Gastroesophageal sphincter (tissue), 4 donors: Measurements from ENCODE around the gene TRDMT1. TPM values are rescaled to one million over a fixed set of nuclear protein-coding genes. Genes with fewer than 3 reads are reported as not detected.

Experiments
- ATAC-seq: fragments of 150-250 bp; one replicate; pipeline ENCODE4 v1.9.1; 2016; ENCODE audit warnings: mild to moderate bottlenecking, moderate library complexity
- H3K27ac ChIP-seq, 4 donors: fragments of 200-600 bp; sonication (generic) in 3 of 4; 1 replicate in 3 of 4; 2 replicates in 1 of 4; pipeline ENCODE4 v1.5.1; 2016 to 2019
- H3K27me3 ChIP-seq: fragments of 200-600 bp; sonication (generic); one replicate; pipeline ENCODE4 v1.5.1; 2019
- H3K36me3 ChIP-seq, 2 donors: fragments of 200-600 bp; sonication (generic); one replicate each; pipeline ENCODE4 v1.5.1; 2019; ENCODE audit warnings: control low read depth in 1 of 2
- H3K4me1 ChIP-seq, 3 donors: fragments of 200-600 bp; sonication (generic); 1 replicate in 2 of 3; 2 replicates in 1 of 3; pipeline ENCODE4 v1.5.1; 2016 to 2019; ENCODE audit warnings: control low read depth in 2 of 3
- H3K4me3 ChIP-seq, 2 donors: fragments of 200-600 bp; sonication (generic); one replicate each; pipeline ENCODE4 v1.5.1; 2019; ENCODE audit warnings: mild to moderate bottlenecking in 1 of 2, moderate library complexity in 1 of 2
- H3K9me3 ChIP-seq, 3 donors: fragments of 200-600 bp; sonication (generic); one replicate each; pipeline ENCODE4 v1.5.1; 2017 to 2019; ENCODE audit warnings: control low read depth in 2 of 3
- EP300 ChIP-seq: sonication (generic); formaldehyde crosslinking; IDR thresholded peaks from one replicate; pipeline ENCODE4 v1.6.1; 2017; ENCODE audit warnings: antibody characterized with exemption, mild to moderate bottlenecking
- POLR2A ChIP-seq, 2 donors: fragments of 450-650 bp; IDR thresholded peaks; one replicate each; pipeline ENCODE4 v1.6.1; 2017; ENCODE audit warnings: antibody characterized with exemption in 2 of 2, mild to moderate bottlenecking in 2 of 2, moderate library complexity in 1 of 2
- POLR2AphosphoS5 ChIP-seq: sonication (generic); formaldehyde crosslinking; IDR thresholded peaks from one replicate; pipeline ENCODE4 v1.6.1; 2017; ENCODE audit warnings: antibody characterized with exemption
- WGBS, 2 donors: methylation state at CpG; one replicate each; pipeline ENCODE4 v1.1.5; 2018; ENCODE audit warnings: low coverage in 1 of 2; 5-methylcytosine and 5-hydroxymethylcytosine counted together
- total RNA-seq, 4 donors: library from RNA; depleted of rRNA; stranded (reverse); fragments of >200 nt; gene quantifications; one replicate each; pipeline ENCODE4 v1.1.0, GENCODE V29; 2016
- TF ChIP-seq, protein P1 (sequence below), 4 experiments: fragments of 200-600 bp in 2 of 4; fragments of 450-650 bp in 2 of 4; sonication (generic) in 1 of 4; IDR thresholded peaks; one replicate each; pipeline ENCODE4 v1.5.1; 2017 to 2019; ENCODE audit warnings: antibody characterized with exemption in 4 of 4, mild to moderate bottlenecking in 2 of 4, moderate library complexity in 2 of 4

The TRDMT1 gene
- total RNA-seq, 4 donors from 2014 or later: 4.5 to 6.4 (median 5.3) TPM

DNA sequence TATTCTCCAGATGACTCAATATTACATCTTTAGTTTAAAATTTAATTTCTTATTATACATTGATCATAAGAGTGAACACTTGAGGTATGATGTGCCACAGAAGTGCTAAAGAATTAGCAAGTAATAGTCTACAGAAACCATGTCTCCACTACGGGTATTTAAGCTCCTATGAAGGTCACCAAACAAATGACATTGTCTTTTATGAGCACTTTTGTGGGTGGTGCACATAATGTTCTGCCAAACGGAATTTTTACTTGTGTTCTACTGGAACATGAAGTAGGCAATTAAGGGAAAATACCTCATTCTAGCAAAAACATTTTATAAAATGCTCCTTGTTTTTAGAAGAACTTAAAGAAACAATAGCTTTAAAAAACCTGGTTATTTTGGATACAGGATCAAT lies 44.4 kb downstream of the TRDMT1 start:
- peaks cover 0 to 6% of the 10 kb centered on the region in 2 donors for H3K36me3 ChIP-seq
- H3K27ac ChIP-seq: no peak overlapping the region
- H3K27me3 ChIP-seq: no peaks in the 10 kb centered on the region
- TF ChIP-seq, protein P1, sequence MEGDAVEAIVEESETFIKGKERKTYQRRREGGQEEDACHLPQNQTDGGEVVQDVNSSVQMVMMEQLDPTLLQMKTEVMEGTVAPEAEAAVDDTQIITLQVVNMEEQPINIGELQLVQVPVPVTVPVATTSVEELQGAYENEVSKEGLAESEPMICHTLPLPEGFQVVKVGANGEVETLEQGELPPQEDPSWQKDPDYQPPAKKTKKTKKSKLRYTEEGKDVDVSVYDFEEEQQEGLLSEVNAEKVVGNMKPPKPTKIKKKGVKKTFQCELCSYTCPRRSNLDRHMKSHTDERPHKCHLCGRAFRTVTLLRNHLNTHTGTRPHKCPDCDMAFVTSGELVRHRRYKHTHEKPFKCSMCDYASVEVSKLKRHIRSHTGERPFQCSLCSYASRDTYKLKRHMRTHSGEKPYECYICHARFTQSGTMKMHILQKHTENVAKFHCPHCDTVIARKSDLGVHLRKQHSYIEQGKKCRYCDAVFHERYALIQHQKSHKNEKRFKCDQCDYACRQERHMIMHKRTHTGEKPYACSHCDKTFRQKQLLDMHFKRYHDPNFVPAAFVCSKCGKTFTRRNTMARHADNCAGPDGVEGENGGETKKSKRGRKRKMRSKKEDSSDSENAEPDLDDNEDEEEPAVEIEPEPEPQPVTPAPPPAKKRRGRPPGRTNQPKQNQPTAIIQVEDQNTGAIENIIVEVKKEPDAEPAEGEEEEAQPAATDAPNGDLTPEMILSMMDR (IDR thresholded peaks at IDR 0.05): no peak
- no peak for TF ChIP-seq POLR2A (IDR thresholded peaks at IDR 0.05)
- no peak for TF ChIP-seq EP300
- no peak for TF ChIP-seq POLR2AphosphoS5
- no peaks in the 10 kb centered on the region for H3K4me1 ChIP-seq
- no peak for ATAC-seq
- no peaks in the 10 kb centered on the region for H3K9me3 ChIP-seq
- no peak overlapping the region for H3K4me3 ChIP-seq
- 77 to 89% methylated on average over 2 of the region's 2 CpGs for WGBS, 2 donors

DNA sequence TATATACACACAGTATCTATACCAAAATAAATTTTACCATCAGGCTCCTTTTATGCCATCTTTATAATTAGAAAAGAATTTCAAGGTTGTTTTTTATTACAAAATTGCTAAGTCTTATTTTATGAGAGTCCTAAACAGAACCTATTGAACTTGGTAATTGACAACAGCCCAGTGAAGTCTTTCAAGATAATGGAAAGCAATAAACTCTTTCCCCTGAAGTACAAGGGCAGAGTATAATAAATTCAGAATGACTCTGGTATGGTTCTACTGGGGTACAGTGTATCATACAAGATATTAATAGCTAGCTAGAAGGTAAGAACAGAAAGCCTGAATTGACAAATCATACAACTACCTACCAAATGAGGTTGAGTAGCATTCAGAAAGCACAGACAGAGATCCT lies 45.6 kb downstream of the TRDMT1 start:
- no peak for ATAC-seq
- H3K27ac ChIP-seq: no peak overlapping the region

DNA sequence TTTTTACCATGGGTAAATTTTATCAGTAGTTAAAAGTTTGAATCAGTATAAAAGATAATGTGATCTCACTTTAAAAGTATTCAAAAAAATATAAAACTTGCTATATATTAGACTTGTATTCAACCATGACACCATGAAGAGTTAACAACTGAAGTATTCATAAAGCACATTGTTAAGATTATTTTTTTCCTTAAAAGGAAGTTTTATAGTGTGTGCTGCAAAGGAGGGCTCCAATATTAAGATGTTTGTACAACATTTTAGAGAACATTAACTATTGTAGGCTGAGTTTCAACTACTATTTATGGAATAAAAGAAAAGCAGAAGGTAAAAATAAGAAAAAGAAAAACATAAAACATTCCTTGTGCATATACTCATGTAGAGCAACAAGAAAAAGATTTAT lies 47.4 kb downstream of the TRDMT1 start:
- H3K27ac ChIP-seq: no peak overlapping the region
- H3K27me3 ChIP-seq: no peaks in the 10 kb centered on the region
- peaks cover 0 to 6% of the 10 kb centered on the region in 2 donors for H3K36me3 ChIP-seq
- H3K4me3 ChIP-seq: no peak overlapping the region
- ATAC-seq: no peak
- no peaks in the 10 kb centered on the region for H3K4me1 ChIP-seq
- H3K9me3 ChIP-seq: no peaks in the 10 kb centered on the region
- TF ChIP-seq POLR2AphosphoS5 (no peak), POLR2A (IDR thresholded peaks at IDR 0.05) (no peak), EP300 (no peak)
- TF ChIP-seq, protein P1 (IDR thresholded peaks at IDR 0.05): no peak

More for the DNA sequence above, 45.6 kb downstream of the TRDMT1 start:
- TF ChIP-seq POLR2AphosphoS5 (no peak), POLR2A (IDR thresholded peaks at IDR 0.05) (no peak), EP300 (no peak)
- TF ChIP-seq, protein P1 (IDR thresholded peaks at IDR 0.05): no peak
- H3K4me3 ChIP-seq: no peak overlapping the region
- H3K9me3 ChIP-seq: no peaks in the 10 kb centered on the region
- H3K27me3 ChIP-seq: no peaks in the 10 kb centered on the region
- H3K36me3 ChIP-seq: peaks cover 0 to 6% of the 10 kb centered on the region in 2 donors
- H3K4me1 ChIP-seq: no peaks in the 10 kb centered on the region

DNA sequence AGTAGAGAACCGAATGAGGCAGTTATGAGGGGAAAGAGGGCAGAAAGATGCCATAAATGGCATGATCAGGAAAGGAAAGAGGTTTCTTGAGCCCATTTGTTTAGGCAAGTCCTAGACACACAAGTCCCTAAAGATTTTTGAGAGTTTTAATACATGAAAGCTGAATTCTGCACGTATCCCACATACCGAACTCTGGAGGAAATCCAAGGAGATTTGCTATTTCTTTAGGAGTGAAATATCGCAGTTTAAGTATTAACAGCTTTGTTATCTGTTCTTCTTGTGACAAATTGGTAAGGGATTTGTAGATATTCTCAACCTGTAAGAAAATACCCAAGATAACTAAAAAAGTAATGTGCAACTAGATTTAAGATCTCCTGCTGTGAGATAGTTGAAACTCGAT lies 48.2 kb downstream of the TRDMT1 start:
- TF ChIP-seq POLR2AphosphoS5 (no peak), POLR2A (IDR thresholded peaks at IDR 0.05) (no peak), EP300 (no peak)
- TF ChIP-seq, protein P1 (IDR thresholded peaks at IDR 0.05): no peak
- no peaks in the 10 kb centered on the region for H3K27me3 ChIP-seq
- H3K4me3 ChIP-seq: no peak overlapping the region
- ATAC-seq: no peak
- H3K27ac ChIP-seq: no peak overlapping the region
- H3K4me1 ChIP-seq: no peaks in the 10 kb centered on the region
- no peaks in the 10 kb centered on the region for H3K9me3 ChIP-seq
- 72 to 79% methylated on average over 4 to 5 of the region's 5 CpGs for WGBS, 2 donors
- H3K36me3 ChIP-seq: peaks cover 0 to 6% of the 10 kb centered on the region in 2 donors

DNA sequence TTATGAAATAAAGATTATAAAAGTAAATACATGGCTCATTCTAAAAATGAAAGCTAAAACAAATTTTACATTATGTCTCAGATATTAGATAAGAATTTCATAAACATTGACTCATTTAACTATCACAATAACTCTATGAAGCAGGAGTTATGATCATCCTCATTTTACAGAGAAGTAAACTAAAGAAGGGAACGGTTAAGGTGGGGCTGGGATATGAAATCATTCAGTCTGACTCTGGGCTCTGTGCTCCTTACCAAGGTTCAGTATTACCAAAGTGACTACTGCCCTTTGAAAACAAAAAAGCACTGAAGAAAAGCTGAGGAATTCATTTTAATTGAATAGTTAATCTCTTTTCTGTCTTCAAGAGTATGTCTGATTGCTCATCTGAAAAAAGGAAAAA lies 49.8 kb downstream of the TRDMT1 start:
- H3K4me3 ChIP-seq: no peak overlapping the region
- TF ChIP-seq, protein P1 (IDR thresholded peaks at IDR 0.05): no peak
- TF ChIP-seq POLR2A (IDR thresholded peaks at IDR 0.05) (no peak), EP300 (no peak), POLR2AphosphoS5 (no peak)
- H3K36me3 ChIP-seq: peaks cover 0 to 9% of the 10 kb centered on the region in 2 donors
- 40 to 60% methylated on average over 1 of the region's 1 CpG for WGBS, 2 donors
- no peak for ATAC-seq
- no peaks in the 10 kb centered on the region for H3K27me3 ChIP-seq
- no peaks in the 10 kb centered on the region for H3K4me1 ChIP-seq
- no peak overlapping the region for H3K27ac ChIP-seq
- H3K9me3 ChIP-seq: no peaks in the 10 kb centered on the region
